ENCODE results near the gene ARMH3. TPM values are rescaled to one million over a fixed set of nuclear protein-coding genes. Genes with fewer than 3 reads are reported as not detected.

The ARMH3 gene
- total RNA-seq, 1 experiment from 2014 or later, result 9.7 TPM

DNA sequence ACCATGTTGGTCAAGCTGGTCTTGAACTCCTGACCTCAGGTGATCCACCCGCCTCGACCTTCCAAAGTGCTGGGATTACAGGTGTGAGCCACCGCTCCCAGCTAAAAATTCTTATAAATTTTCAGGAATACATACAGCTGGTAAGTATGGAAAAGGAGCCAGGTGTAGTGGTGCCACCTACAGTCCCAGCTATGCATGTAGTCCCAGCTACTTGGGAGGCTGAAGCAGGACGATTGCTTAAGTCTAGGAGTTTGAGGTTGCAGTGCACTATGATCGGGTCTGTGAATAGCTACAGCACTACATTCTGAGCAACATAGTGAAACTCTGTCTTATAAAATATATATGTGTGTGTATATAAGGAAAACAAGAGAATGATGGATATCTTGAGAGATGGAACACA, 45.2 kb upstream of the ARMH3 start:
- ChIA-PET CTCF (interaction anchor here (0.5 to 1.0 kb wide), 4 partner anchors 45 to 634 kb away, joined by 3 to 5 read pairs (median 3); partner anchors contain the start of gene ARMH3), POLR2A (ENCODE audit: unreplicated experiment) (interaction anchor here (0.6 kb wide), 1 partner anchor 12 kb away, joined by 14 read pairs; no protein-coding TSS in a partner anchor)
- peak; percentile 66 for ATAC-seq
- H2AFZ ChIP-seq (ENCODE audit: low read length), result no peak overlapping the region
- H3K9me2 ChIP-seq (replicated peaks; ENCODE audit: low read length), result no peaks in the 10 kb centered on the region
- H3K4me2 ChIP-seq (ENCODE audit: low read length), result no peak overlapping the region
- no peak overlapping the region for H3K9ac ChIP-seq (ENCODE audit: low read length)
- DNase-seq, result no peak
- no TSS peak for BruUV-seq (replicated peaks)
- no peaks in the 10 kb centered on the region for H3F3A ChIP-seq (ENCODE audit: low read length, unreplicated experiment)
- no peaks in the 10 kb centered on the region for H3K79me2 ChIP-seq (ENCODE audit: low read length)
- no peak overlapping the region for H3K27ac ChIP-seq (ENCODE audit: low read length)
- no peak for TF ChIP-seq EZH2 (IDR thresholded peaks at IDR 0.05; ENCODE audit: low read length, unreplicated experiment)
- TF ChIP-seq EZH2phosphoT487 (IDR thresholded peaks at IDR 0.05; ENCODE audit: borderline replicate concordance, low read length), result no peak
- peak; percentile 38 for TF ChIP-seq CTCF (conservative IDR thresholded peaks at IDR 0.05; ENCODE audit: low read depth, low read length)
- intact Hi-C loops (cut with micrococcal nuclease), result no loop called here
- H3K36me3 ChIP-seq (ENCODE audit: low read depth, low read length), result no peaks in the 10 kb centered on the region
- H3K4me3 ChIP-seq (ENCODE audit: low read length), result no peak overlapping the region
- no peaks in the 10 kb centered on the region for H3K27me3 ChIP-seq (ENCODE audit: low read length)
- H4K20me1 ChIP-seq (ENCODE audit: low read length), result no peaks in the 10 kb centered on the region
- no peaks in the 10 kb centered on the region for H3K9me3 ChIP-seq (ENCODE audit: low read length)
- H3K4me1 ChIP-seq (ENCODE audit: insufficient read depth, low read length), result no peaks in the 10 kb centered on the region

DNA sequence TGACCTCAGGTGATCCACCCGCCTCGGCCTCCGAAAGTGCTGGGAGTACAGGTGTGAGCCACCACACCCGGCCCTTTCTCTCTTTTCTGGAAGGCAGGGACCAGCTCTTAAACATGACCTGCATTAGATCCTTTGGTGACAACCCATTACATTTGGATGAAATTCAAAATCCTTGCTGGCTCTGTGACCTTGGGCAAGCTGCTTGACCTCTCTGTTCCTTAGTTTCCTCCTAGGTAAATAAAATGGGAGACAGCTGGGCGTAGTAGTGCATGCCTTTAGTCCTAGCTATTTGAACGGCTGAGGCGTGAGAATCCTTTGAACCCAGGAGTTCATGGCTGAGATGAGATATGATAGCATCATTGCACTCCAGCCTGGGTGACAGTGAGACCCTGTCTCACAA, 40.5 kb upstream of the ARMH3 start:
- no peak for ATAC-seq
- Histone ChIP-seq H3K27me3 (ENCODE audit: low read length) (no peaks in the 10 kb centered on the region), H2AFZ (ENCODE audit: low read length) (no peak overlapping the region), H3F3A (ENCODE audit: low read length, unreplicated experiment) (no peaks in the 10 kb centered on the region), H3K9ac (ENCODE audit: low read length) (no peak overlapping the region), H3K9me3 (ENCODE audit: low read length) (no peaks in the 10 kb centered on the region), H3K4me3 (ENCODE audit: low read length) (no peak overlapping the region), H3K4me1 (ENCODE audit: insufficient read depth, low read length) (no peaks in the 10 kb centered on the region), H4K20me1 (ENCODE audit: low read length) (no peaks in the 10 kb centered on the region), H3K36me3 (ENCODE audit: low read depth, low read length) (no peaks in the 10 kb centered on the region), H3K4me2 (ENCODE audit: low read length) (no peak overlapping the region), H3K79me2 (ENCODE audit: low read length) (no peaks in the 10 kb centered on the region), H3K27ac (ENCODE audit: low read length) (no peak overlapping the region), H3K9me2 (replicated peaks; ENCODE audit: low read length) (no peaks in the 10 kb centered on the region)
- BruUV-seq (replicated peaks), result no TSS peak
- no peak for DNase-seq
- no peak for TF ChIP-seq CTCF (conservative IDR thresholded peaks at IDR 0.05; ENCODE audit: low read depth, low read length)
- no peak for TF ChIP-seq EZH2phosphoT487 (IDR thresholded peaks at IDR 0.05; ENCODE audit: borderline replicate concordance, low read length)
- no peak for TF ChIP-seq EZH2 (IDR thresholded peaks at IDR 0.05; ENCODE audit: low read length, unreplicated experiment)
- ChIA-PET POLR2A (ENCODE audit: unreplicated experiment) (no interaction called here), CTCF (no interaction called here)
- intact Hi-C loops (cut with micrococcal nuclease), result no loop called here

DNA sequence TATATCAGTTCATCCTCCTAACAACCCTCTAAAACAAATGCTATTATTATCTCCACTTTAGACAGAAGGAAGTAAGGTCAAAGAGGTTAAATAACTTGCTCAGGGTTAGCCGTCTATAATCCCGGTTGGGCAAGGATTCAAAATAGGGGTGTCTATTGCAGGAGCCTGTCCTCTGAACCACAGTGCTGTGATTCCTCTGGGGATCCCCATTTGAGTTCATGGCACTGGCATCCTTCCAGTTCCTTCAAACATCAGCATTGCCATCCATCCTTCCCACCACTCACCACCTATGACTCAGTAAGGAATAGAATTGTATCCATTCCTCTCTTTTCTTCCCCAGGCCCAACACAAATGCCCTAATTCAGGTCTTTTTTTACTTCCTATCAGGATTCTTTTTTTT, 34.8 kb upstream of the ARMH3 start:
- H3K4me1 ChIP-seq (ENCODE audit: insufficient read depth, low read length), result no peaks in the 10 kb centered on the region
- intact Hi-C loops (cut with micrococcal nuclease), result no loop called here
- no peaks in the 10 kb centered on the region for H3K79me2 ChIP-seq (ENCODE audit: low read length)
- ChIA-PET POLR2A (ENCODE audit: unreplicated experiment) (no interaction called here), CTCF (no interaction called here)
- no peaks in the 10 kb centered on the region for H3K9me2 ChIP-seq (replicated peaks; ENCODE audit: low read length)
- no TSS peak for BruUV-seq (replicated peaks)
- H3K27ac ChIP-seq (ENCODE audit: low read length), result no peak overlapping the region
- ATAC-seq (no peak), DNase-seq (no peak)
- TF ChIP-seq EZH2phosphoT487 (IDR thresholded peaks at IDR 0.05; ENCODE audit: borderline replicate concordance, low read length) (no peak), EZH2 (IDR thresholded peaks at IDR 0.05; ENCODE audit: low read length, unreplicated experiment) (no peak), CTCF (conservative IDR thresholded peaks at IDR 0.05; ENCODE audit: low read depth, low read length) (no peak)
- H3K27me3 ChIP-seq (ENCODE audit: low read length), result no peaks in the 10 kb centered on the region
- H4K20me1 ChIP-seq (ENCODE audit: low read length), result no peaks in the 10 kb centered on the region
- no peaks in the 10 kb centered on the region for H3K9me3 ChIP-seq (ENCODE audit: low read length)
- H2AFZ ChIP-seq (ENCODE audit: low read length), result no peak overlapping the region
- no peaks in the 10 kb centered on the region for H3F3A ChIP-seq (ENCODE audit: low read length, unreplicated experiment)
- no peak overlapping the region for H3K4me2 ChIP-seq (ENCODE audit: low read length)
- no peak overlapping the region for H3K9ac ChIP-seq (ENCODE audit: low read length)
- no peaks in the 10 kb centered on the region for H3K36me3 ChIP-seq (ENCODE audit: low read depth, low read length)
- no peak overlapping the region for H3K4me3 ChIP-seq (ENCODE audit: low read length)

All from PC-3 (cell line).